HG03520 (cell line): ENCODE data around the gene GON4L.
"Not testable (repeated sequence)": the region's sequence is repeated elsewhere in the genome, so short reads cannot be mapped to it uniquely, and the experiment has no call there.

Experiments
- ATAC-seq: cut with Tn5 transposase; IDR thresholded peaks from one replicate; pipeline ENCODE4 v1.9.1; 2021; ENCODE audit warnings: mild to moderate bottlenecking, moderate library complexity; ENCODE audit not compliant: unreplicated experiment

GON4L gene

DNA sequence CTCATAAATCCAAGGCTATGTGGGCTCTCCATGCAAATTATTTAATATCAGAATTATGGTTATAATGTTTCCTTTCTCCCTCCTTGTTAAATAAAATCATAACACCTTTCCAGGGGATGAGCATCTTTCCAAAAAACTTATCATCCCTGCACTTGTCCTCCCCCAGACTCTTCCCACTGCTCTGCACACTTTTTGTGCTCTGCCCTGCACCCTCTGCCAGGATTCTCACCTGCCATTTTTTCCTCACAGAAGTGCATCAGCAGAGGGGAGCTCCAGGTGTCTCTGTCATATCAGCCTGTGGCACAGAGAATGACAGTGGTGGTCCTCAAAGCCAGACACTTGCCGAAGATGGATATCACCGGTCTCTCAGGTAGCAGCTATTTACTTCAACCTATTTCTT is 23.2 kb upstream of the GON4L start:
- ATAC-seq, result no peak

DNA sequence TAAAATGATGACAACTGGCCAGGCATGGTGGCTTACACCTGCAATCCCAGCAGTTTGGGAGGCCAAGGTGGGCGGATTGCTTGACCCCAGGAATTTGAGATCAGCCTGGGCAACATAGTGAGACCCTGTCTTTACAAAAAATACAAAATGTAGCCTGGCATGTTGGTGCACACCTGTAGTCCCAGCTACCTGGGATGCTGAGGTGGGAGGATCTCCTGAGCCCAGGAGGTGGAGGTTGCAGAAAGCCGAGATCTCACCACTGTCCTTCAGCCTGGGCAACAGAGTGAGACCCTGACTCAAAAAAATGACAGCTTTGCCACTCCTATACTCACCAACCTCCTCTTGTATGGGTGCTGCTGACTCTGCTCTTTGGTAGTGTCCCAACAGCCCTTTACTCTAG is 20.9 kb upstream of the GON4L start:
- ATAC-seq, result no peak

- no peak for ATAC-seq
Observed at GRCh38 chr1:155873860-155874259, 16.8 kb upstream of the GON4L start.

GRCh38 chr1:155872527-155872926 is 15.5 kb upstream of the GON4L start:
- ATAC-seq, result no peak

GRCh38 chr1:155871390-155871789 is 14.4 kb upstream of the GON4L start:
- ATAC-seq, result no peak

DNA sequence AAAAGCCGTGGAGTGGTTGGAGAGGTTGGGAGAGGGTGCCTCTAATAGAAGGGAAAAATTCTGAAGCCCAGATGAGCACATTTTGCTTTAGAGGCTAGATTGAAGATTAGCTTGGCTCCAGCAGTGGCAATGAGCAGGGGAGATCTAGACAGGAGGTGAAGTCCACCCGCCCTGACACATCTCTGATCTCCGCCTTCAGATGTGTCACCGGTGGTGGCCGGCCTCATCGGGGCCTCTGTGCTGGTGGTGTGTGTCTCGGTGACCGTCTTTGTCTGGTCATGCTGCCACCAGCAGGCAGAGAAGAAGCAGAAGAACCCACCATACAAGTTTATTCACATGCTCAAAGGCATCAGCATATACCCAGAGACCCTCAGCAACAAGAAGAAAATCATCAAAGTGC is 10.8 kb upstream of the GON4L start:
- ATAC-seq, result no peak

DNA sequence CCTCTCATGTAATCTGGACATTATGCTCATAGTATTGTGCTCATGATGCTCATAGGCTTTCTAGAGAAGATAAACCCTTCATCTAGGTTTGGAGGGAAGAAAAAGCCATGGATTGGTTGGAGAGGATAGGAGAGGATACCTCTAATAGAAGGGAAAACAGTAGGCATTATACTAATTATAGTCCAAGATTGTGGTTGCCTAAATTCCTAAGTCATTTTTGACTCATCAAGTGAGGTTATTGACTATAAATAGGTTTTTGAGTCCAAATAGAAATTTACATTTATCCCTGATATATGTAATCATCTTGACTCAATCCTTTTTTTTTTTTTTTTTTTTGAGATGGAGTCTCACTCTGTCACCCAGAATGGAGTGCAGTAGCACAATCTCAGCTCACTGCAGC is 7.4 kb upstream of the GON4L start:
- ATAC-seq, result no peak

GRCh38 chr1:155861896-155862295 is 4.9 kb upstream of the GON4L start:
- ATAC-seq, result no peak

DNA sequence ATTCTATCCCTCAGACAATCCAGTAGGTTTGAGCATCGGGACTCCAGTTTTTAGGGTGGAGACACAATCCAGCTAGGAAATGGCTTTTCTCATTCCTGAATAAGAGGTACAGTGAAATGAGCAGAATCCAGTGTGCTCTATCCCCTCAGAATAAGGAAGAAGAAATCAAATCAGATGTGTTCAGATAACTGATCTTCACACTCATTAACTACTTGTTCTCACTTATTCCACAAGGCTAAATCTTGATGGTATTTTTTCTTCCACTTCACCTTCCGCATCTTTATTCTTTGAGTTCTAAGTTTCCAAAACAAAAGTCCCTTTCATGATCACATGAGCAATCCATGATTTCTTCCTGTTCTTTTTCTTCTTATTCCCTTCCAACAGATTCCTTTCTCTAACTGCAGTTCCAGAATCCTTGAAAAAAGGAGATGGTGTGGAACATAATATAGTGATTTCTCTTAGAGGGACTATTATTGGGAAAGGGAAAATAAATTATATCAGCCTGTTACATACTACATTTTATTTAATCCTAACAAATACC is 4.0 kb upstream of the GON4L start:
- no peak for ATAC-seq

GRCh38 chr1:155859881-155860871 is 3.2 kb upstream of the GON4L start:
- no peak for ATAC-seq

DNA sequence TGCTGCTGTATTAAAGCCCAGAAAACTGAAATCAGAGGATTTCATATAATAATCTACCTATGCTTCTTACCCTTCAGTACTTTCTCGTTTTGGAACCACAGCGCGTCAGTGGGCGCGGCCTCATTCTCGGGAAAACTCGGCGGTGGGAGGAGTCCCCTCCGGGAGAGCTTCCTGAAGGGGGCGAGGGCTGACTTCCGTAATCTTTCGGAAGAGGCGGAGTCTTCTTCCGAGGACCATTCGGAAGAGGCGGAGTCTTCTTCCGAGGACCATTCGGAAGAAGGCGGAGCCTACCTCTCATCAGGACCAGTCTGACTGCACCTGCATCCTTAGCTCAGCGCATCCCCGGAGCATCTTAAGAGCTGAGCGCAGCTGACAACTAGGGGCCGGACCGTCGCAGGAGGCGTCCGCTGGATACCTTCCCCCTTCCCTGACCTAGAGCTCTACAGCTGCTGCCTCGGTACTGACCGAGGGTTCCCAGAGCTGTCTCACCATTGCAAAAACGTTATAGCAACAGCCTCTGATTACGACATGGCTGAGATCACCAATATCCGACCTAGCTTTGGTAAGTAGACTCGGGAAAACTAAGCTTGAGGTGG is 2.3 kb upstream of the GON4L start, which contains the start of gene SYT11:
TSS of gene SYT11 (plus strand) at position 334 of the 596 bp plus-strand sequence. CDS start at position 529, 195 bp downstream.
- ATAC-seq, result peak; percentile 72

GRCh38 chr1:155858800-155859233 is 1.8 kb upstream of the GON4L start:
- ATAC-seq, result no peak

DNA sequence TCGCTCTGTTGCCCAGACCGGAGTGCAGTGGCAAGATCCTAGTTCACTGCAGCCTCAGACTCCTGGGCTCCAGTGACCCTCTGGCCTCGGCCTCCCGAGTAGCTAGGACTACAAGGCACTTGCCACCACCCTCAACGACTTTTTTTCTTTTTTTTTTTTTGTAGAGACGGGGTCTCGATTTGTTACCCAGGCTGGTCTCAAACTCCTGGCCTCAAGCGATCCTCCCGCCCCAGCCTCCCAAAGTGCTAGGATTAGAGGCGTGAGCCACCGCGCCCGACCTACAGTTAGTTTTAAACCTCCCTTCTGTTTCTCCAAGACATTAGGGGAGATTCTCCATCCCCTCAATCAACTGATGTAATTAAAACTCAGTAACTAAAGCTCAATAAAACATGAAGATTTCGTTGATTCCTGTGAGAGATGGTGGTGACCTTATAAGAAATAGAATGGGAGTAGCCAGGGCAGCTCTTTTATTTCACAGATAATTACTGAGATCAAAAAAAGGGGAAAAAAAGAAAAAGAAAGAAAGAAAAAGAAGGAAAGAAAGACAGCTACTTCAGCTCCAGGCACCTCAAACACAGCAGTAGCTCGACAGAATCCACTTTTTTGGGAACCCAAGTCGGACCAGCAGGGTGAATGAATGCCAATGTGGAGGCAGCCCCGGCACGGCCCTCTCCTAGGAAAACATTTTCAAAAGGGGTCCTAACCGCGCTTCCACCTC is 598 bp downstream of the GON4L start:
- ATAC-seq, result no peak

- ATAC-seq, result no peak
Observed at GRCh38 chr1:155850345-155850744, 6.7 kb downstream of the GON4L start.

DNA sequence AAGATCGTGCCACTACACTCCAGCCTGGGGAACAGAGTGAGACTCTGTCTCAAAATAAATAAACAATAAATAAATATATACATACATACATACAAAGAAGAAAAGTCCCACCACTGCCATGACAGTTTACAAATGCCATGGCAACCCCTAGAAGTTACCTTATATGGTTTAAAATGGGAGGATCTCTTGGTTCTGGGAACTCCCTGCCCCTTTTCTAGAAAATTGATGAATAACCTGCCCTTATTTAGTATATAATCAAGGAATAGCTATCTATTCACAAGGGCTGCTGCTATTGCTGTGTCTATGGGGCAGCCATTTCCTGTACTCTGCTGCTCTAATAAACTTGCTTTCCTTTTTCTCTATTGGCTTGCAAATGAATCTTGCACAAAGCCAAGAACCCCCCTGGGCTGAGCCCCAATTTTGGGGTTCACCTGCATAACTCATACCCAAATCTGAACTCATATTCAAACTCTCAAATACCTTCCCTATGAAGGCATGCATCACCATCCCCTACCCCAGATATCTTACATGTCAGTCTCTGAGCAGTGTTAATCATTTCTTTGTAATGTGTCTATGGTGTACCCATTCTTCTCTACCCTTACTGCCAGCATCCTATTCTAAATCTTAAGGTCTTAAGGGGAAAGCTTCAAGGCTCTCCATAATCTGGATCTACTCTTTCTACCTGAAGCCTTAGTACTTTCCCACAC is 9.0 kb downstream of the GON4L start:
- no peak for ATAC-seq

DNA sequence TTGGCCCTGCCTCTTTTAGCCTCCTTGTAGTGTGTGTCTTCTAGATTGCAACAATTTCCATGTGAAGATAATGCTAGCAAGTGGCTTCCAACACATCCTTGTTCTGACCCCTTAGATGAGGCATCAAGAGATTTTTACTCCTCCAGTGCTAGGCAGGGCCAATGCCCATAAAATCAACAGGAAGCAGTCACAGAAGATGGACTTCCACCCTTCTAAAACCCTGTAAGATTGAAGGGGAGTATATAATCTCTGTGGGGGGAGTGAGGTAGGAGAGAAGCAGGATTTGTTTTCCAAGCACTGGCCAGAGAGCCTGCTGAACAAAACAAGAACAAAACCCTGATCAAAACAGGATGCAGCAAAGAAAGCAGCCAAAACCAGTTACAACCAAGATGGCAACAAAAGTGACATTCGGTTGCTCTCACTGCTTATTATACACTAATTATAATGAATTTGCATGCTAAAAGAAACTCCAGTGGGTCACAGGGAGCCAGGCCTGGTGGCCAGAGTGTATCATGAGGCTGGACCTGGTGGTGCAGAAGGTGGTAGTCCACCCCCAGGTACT is 12.1 kb downstream of the GON4L start:
- ATAC-seq, result no peak

DNA sequence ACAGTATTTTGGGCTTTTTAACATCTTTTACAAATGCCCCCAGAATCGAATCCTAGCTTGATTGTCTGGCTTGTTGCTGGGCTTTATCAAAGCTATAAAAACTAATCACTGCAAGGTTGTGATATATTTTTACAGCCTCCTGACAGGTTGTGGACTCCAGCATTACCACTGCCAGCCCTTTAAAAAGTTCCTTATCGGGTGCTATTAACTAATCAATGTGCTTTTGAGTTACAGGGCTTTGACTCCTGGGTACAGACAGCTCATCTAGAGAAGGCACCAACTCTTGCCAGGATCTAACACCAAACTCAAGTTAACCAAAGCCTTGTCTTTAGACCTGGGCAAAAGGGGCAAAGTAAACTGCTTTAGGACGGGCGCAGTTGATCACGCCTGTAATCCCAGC is 16.6 kb downstream of the GON4L start:
- no peak for ATAC-seq

DNA sequence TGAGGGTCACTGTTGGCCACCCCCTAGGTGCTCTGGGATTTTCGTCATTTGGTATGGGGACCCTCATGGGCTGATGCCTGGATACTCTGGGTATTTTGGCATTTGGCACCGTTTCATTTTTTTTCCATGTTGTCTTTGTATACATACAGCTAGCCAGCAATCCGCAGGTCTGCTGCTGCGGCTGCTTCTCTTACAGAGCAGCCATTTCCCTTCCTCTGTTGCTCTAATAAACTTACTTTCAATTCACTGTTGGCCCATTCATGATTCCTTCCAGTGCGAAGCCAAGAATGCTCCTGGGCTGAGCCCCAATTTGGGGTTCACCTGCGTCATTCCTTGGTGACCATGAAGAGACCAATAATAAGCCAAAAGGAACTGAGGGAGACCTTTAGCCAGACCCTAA is 21.5 kb downstream of the GON4L start:
- ATAC-seq, result no peak

- ATAC-seq, result not testable (repeated sequence)
Observed at GRCh38 chr1:155834927-155835399, 22.1 kb downstream of the GON4L start.

- ATAC-seq, result no peak
Observed at GRCh38 chr1:155834296-155834926, 22.6 kb downstream of the GON4L start.
